ENCODE results near the gene WDFY2.

GRCh38 chr13:51629491-51630287 lies 45.4 kb downstream of the WDFY2 start:
- TF ChIP-seq CTCF (IDR thresholded peaks at IDR 0.05) (no peak), POLR2A (IDR thresholded peaks at IDR 0.05) (no peak)

Measured in body of pancreas (tissue), 4 donors.